Measurements from ENCODE around the gene UGCG. TPM values are rescaled to one million over a fixed set of nuclear protein-coding genes. Genes with fewer than 3 reads are reported as not detected.
A peak's percentile ranks its signal among the peaks of the same experiment; 100 is the strongest.

Gene UGCG
- total RNA-seq, 1 experiment from 2014 or later: 88.7 TPM

- POLR2A ChIA-PET (ENCODE audit: unreplicated experiment): interaction anchor here (0.6 kb wide), 2 partner anchors 91 to 528 kb away, joined by 3 read pairs; no protein-coding TSS in a partner anchor
- H4K20me1 ChIP-seq (ENCODE audit: insufficient read depth): no peaks in the 10 kb centered on the region
- no peak overlapping the region for H2AFZ ChIP-seq
- peaks cover 21% of the 10 kb centered on the region for H3K4me1 ChIP-seq (replicated peaks; ENCODE audit: insufficient read depth)
- no peaks in the 10 kb centered on the region for H3K36me3 ChIP-seq (ENCODE audit: low read depth)
- no peaks in the 10 kb centered on the region for H3K27me3 ChIP-seq (ENCODE audit: insufficient read depth, low read depth)
- no peaks in the 10 kb centered on the region; the same call in 1 of the 2 replicates for H3K9me3 ChIP-seq (ENCODE audit: insufficient read depth, low read depth)
- H3K27ac ChIP-seq: no peak overlapping the region
- H3F3A ChIP-seq (ENCODE audit: insufficient read depth, low read depth): peaks cover 13% of the 10 kb centered on the region; the same call in 1 of the 2 replicates
- no peak overlapping the region for H3K4me3 ChIP-seq
- H3K4me2 ChIP-seq: no peak overlapping the region
- no peak for TF ChIP-seq CTCF (conservative IDR thresholded peaks at IDR 0.05)
- no peak for TF ChIP-seq EZH2 (IDR thresholded peaks at IDR 0.05; ENCODE audit: low read depth)
- BruUV-seq (replicated peaks): no TSS peak
- no peaks in the 10 kb centered on the region for H3K9me2 ChIP-seq (ENCODE audit: insufficient read depth)
- DNase-seq: no peak
- intact Hi-C loops (cut with micrococcal nuclease; ENCODE audit: unreplicated experiment): no loop called here
- CTCF ChIA-PET: interaction anchor here (1.1 kb wide), 1 partner anchor 104 kb away, joined by 3 read pairs; no protein-coding TSS in a partner anchor
- H3K79me2 ChIP-seq (ENCODE audit: low read depth): no peaks in the 10 kb centered on the region
Measured at GRCh38 chr9:111970827-111971226, 74.2 kb downstream of the UGCG start.

- peaks cover 17% of the 10 kb centered on the region for H3K4me1 ChIP-seq (replicated peaks; ENCODE audit: insufficient read depth)
- peak overlapping the region; percentile 37; the same call in 1 of the 2 replicates for H2AFZ ChIP-seq
- no peaks in the 10 kb centered on the region; the same call in 1 of the 2 replicates for H3K9me3 ChIP-seq (ENCODE audit: insufficient read depth, low read depth)
- intact Hi-C loops (cut with micrococcal nuclease; ENCODE audit: unreplicated experiment): loop anchor here (1.0 kb wide), 2 partner anchors 16 to 38 kb away; no protein-coding TSS in a partner anchor
- peaks cover 9% of the 10 kb centered on the region; the same call in 1 of the 2 replicates for H3F3A ChIP-seq (ENCODE audit: insufficient read depth, low read depth)
- H4K20me1 ChIP-seq (ENCODE audit: insufficient read depth): no peaks in the 10 kb centered on the region
- no peaks in the 10 kb centered on the region for H3K79me2 ChIP-seq (ENCODE audit: low read depth)
- no peaks in the 10 kb centered on the region for H3K9me2 ChIP-seq (ENCODE audit: insufficient read depth)
- POLR2A ChIA-PET (ENCODE audit: unreplicated experiment): interaction anchor here (0.6 kb wide), 2 partner anchors 38 to 48 kb away, joined by 4 to 5 read pairs; no protein-coding TSS in a partner anchor
- CTCF ChIA-PET: no interaction called here
- TF ChIP-seq EZH2 (IDR thresholded peaks at IDR 0.05; ENCODE audit: low read depth): no peak
- no peaks in the 10 kb centered on the region for H3K36me3 ChIP-seq (ENCODE audit: low read depth)
- H3K4me3 ChIP-seq: no peak overlapping the region
- H3K4me2 ChIP-seq: no peak overlapping the region
- peak; percentile 44 to 69 for DNase-seq
- BruUV-seq (replicated peaks): no TSS peak
- no peaks in the 10 kb centered on the region for H3K27me3 ChIP-seq (ENCODE audit: insufficient read depth, low read depth)
- H3K27ac ChIP-seq: peak overlapping the region; percentile 27; the same call in 1 of the 2 replicates
Measured at GRCh38 chr9:111974092-111974681, 77.6 kb downstream of the UGCG start.

- Histone ChIP-seq H3K4me2 (no peak overlapping the region), H3F3A (ENCODE audit: insufficient read depth, low read depth) (peaks cover 9% of the 10 kb centered on the region; the same call in 1 of the 2 replicates), H3K27ac (no peak overlapping the region), H3K4me1 (replicated peaks; ENCODE audit: insufficient read depth) (peaks cover 17% of the 10 kb centered on the region), H3K36me3 (ENCODE audit: low read depth) (no peaks in the 10 kb centered on the region), H4K20me1 (ENCODE audit: insufficient read depth) (no peaks in the 10 kb centered on the region), H3K9me2 (ENCODE audit: insufficient read depth) (no peaks in the 10 kb centered on the region), H3K4me3 (no peak overlapping the region), H2AFZ (no peak overlapping the region), H3K79me2 (ENCODE audit: low read depth) (no peaks in the 10 kb centered on the region), H3K27me3 (ENCODE audit: insufficient read depth, low read depth) (no peaks in the 10 kb centered on the region), H3K9me3 (ENCODE audit: insufficient read depth, low read depth) (no peaks in the 10 kb centered on the region; the same call in 1 of the 2 replicates)
- BruUV-seq (replicated peaks): no TSS peak
- CTCF ChIA-PET: interaction anchor here (0.5 kb wide), 1 partner anchor 49 kb away, joined by 7 read pairs; no protein-coding TSS in a partner anchor
- intact Hi-C loops (cut with micrococcal nuclease; ENCODE audit: unreplicated experiment): no loop called here
- POLR2A ChIA-PET (ENCODE audit: unreplicated experiment): no interaction called here
- no peak for DNase-seq
- no peak for TF ChIP-seq CTCF (conservative IDR thresholded peaks at IDR 0.05)
- TF ChIP-seq EZH2 (IDR thresholded peaks at IDR 0.05; ENCODE audit: low read depth): no peak
Measured at GRCh38 chr9:111975709-111976108, 79.1 kb downstream of the UGCG start.

Data from PC-9 (cell line).